ENCODE results near the gene CLECL1.
A peak's percentile ranks its signal among the peaks of the same experiment; 100 is the strongest.

CLECL1 gene
- 2.2 to 4.8 reads per million in 2 experiments for total RNA-seq

DNA sequence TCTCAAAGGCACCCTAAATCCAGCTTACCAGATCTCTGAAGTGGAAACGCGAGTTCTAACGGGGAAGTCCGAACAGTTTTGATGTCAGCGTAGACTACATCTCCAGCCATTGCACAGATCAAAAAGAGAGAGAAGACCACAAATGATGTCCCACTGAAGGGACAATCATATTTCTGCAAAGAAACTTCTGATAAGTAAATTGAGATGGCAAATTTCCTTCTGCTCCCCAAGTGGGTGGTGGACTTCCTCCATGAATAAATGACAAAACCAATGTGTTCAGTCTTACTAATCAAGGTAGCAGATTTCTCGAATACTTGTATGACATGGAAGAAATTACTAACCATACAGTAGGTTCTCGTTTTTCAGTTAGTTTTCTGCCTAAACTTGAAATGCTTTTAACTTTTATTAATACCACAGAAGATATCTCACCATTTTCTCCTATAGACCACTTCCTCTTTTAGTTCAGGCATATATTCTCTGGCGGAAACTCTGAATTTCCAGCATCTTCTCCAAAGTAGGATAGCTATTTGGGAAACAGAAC lies at the start of gene CLECL1:
Gene CLECL1, minus strand, starts transcription at position 177 of the 541 bp plus-strand sequence.
- no peak for DNase-seq (ENCODE audit: low read depth)

DNA sequence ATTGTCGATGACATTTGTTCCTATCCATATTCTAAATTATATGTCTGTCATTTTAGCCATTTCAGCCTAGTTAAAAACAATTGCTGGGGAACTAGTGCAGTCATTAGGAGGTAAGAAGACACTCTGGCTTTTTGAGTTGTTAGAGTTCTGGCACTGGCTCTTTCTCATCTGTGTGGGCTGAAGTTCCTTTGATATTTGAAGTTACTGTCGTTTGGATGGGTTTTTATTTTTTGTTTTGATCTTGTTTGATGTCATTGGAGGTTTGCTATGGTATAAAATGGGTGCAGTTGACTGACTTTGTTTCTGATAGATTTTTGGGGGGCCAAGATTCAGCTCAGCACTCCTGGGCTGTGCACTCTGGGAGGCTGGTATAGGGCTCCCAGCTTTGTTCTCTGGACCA lies 48.5 kb upstream of the CLECL1 start:
- no peak for DNase-seq (ENCODE audit: low read depth)

DNA sequence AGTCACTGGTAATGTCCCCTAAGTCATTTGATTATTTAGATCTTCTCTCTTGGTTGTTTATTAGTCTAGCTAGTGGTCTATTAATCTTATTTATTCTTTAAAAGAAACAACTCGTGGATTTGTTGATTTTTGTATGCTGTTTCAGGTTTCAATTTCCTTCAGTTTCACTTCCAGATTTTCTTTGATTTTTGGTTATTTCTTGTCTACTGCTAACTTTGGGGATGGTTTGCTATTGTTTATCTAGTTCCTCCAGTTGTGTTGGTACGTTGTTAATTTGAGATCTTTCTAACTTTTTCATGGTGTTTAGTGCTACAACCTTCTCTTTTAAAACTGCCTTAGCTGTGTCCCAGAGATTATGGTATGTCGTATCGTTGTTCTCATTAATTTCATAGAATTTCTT lies 46.3 kb upstream of the CLECL1 start:
- DNase-seq (ENCODE audit: low read depth): no peak

DNA sequence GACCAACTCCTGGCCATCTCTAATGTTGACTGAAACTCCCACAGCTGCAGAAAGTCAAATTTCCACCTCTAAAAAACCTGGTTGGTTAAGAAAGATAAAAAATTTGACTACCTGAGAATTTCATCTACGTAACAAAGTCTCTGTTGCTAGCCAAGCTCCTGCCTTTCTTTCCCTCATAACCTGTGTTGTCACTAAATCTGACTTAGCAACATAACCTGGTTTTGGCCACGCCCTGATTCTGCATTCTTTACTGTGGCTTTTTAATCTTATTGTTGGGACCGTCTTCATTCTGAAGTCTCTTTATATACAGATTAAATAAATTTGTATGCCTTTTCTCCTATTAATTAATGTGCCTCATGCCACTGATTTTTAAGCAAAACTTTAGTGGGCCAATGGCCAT lies 43.9 kb upstream of the CLECL1 start:
- DNase-seq (ENCODE audit: low read depth): no peak

DNA sequence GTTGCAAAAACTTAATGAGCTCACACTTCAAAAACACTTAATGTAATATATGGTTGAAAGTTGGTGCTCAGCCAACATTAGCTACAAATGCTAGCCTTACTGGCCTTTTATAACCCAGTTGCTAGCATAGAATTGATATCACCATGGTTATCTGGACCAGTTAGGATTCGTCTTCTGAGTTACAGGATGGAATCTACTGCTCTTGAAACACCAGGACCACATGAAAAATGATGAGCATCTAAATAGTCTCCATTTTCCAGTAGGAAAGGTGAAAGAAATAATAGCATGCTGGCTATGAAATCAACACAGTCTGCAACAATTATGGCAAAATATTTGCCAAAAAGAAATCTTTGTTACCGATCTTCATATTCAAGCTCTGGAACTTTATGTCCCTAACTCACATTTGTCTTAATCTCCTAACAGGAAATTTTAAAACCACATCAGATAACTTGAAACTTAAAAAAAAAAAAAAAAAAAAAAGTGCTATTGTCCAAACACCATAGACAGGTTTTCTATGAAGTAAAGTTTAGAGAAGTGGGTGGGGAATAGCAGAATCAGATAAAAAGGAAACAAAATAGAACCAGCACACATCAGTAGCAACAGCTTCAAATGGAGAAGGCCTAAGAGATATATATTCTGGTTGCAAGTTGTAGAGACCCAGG lies 40.5 kb upstream of the CLECL1 start:
- DNase-seq (ENCODE audit: low read depth): no peak

DNA sequence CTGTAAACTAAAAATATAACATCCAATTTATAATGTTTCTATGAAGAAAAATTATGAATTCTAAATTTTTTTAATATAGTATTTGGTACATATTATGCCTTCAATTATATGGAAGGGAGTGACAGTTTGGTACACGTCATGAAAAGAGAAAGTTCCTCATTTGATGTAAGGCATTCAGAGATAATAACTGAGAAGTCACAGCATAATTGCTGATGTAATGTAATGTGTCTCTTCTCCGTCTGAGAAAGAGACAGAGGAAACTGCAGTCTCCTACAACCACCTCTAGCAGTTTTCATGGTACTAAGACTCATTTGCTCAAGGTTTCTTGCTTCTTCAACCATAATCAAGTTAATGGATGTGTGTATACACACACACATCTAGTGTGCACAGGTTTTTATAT lies 30.1 kb upstream of the CLECL1 start:
- DNase-seq (ENCODE audit: low read depth): no peak

DNA sequence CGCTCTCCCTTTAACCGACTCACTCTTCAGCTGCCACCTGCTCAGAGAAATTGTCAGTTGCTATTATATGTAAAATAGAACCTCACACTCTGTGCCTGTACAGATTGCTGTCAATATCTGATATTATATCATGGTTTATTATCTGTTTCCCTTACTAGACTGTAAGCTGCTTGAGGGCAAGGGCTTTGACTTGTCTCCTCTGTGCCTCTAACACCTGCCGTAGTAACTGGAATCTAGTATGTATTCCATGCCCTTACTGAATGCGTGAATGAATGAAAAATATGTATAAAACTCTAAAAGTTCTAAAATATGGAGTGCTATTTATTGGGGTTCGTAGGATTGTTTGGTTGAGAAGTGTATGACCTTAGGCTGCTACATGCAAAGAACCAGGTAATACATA lies 29.5 kb upstream of the CLECL1 start:
- no peak for DNase-seq (ENCODE audit: low read depth)

DNA sequence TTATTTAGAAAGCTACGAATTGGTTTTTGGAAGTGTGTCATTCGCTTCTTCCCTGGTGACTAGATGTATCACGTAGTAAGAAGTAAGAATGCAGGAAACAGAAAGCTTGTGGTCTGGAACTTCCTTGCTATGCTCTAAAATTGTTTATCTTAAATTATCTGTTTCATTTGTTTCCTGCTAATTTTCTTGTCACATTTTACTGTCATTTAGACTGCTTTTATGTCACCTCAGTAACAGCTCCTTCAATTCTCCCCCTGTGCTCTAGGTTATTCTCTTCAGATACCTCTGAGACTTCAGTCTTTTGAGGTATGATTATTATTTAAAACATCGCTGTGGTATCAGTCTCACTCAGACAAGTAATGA lies 28.5 kb upstream of the CLECL1 start:
- no peak for DNase-seq (ENCODE audit: low read depth)

DNA sequence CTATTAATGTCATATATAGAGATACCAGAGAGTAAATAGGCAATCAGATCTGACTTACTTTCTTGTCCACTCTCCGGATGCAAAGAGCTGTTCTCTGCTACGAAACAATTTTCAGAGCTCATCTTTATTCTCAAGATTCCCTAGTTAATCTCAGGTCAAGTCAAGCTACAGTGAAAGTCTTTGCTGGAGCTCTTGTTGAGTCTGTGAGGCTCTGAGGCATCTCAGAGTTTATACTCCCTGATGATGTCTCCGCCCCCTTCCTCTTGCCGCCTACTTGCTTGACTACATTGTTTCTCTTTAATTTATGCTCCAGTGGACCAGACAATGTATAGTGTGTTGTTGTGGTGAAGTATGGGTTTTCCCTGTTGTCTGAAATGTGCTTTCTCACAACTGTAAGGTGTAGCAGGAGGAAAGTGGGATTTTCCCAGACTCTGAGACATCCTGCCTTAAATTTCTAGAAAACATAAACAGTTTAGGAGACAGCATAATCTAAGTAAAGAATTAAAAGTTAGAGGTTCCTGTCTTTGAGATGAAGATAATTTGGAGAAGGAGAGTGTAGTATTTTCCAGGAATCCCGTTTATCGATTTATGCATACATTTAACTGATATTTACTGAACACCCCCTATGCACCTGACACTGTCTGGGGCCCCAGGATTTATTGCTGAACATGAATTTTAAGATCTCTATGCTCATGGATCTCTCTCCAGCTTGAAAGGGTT lies 28.0 kb upstream of the CLECL1 start, which contains the start of gene CD69:
Gene CD69, minus strand, starts transcription at position 203 of the 720 bp plus-strand sequence. Its CDS starts 81 bp downstream, at position 122.
- peak; percentile 74 for DNase-seq (ENCODE audit: low read depth)

DNA sequence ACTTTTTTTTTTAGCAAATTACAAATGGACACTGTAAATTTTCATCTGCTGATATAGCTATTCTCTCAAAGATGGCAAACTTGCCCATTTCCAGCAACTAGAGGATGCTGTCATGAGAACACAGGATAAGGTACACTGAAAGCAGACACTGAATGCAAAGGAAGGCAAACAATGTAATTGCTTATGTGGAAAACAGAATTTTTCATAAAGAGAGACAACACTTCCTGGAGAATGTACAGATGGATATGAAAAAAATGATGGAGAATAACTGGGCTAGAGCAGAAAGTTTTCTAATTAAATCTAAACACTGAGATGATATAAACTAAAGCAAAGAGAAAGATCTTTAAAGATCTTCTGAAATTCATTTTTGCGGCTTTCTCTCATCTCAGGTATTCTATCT lies 27.2 kb upstream of the CLECL1 start:
- no peak for DNase-seq (ENCODE audit: low read depth)

DNA sequence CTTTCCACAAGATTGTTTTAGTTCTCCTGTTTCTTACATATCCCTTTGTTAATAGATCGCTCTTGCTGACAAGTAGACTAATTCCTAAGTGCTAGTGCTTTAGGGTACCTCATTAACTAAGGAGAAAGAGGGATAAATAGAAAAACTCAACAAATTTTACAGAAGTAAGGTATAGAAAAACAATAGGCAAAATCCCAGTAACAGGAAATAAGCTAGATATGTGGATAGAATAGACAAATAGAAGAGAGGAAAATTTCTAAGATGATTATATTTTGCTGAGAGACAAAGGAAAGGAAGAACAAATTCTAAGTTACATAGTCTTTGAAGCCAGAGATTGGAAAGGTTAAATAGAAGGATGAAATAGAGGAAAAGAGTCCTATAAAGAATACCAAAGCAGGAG lies 26.8 kb upstream of the CLECL1 start:
- DNase-seq (ENCODE audit: low read depth): no peak

DNA sequence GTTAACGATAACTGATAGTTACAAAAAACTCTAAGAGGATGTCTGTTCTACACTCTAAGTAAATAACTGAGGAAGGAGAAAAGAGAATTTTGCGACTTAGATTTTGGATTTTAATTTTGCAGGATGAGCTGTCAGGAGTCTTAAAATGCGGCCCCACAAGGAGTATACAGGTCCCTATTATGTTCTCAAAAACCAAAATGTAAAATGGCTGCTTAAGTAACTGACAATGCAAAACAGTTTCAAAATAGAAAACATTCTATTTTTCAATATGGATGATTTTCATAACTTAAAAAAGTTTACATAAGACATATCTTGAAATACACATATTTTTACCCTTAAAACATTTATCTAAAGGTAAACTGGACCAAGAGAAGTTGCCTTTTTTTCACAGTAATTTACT lies 25.2 kb upstream of the CLECL1 start:
- no peak for DNase-seq (ENCODE audit: low read depth)

DNA sequence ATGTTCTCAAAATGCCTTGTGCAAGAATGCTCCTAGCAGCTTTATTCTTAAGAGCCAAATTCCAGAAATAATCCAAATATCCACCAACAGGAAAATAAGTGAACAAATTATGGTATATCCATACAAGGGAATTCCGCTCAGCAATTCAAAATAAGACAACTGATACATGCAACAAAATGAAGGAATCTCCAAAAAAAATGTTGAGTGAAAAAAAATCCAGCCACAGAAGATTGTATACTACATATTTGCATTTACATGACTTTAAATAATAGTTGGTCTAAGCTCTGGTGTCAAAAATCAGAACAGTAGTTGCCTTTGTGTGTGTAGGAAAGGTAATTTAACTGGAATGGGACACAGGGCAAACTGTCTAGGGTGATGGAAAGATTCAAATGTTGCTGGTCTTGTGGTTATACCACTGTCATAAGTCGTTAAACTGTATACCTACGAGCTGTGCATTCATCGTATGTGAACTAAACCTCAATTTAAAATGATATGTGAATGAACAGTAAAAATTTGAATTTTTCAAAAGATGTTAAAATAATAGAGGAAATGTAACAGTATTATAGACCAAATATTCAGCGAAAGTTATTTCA lies 24.6 kb upstream of the CLECL1 start:
- DNase-seq (ENCODE audit: low read depth): no peak

DNA sequence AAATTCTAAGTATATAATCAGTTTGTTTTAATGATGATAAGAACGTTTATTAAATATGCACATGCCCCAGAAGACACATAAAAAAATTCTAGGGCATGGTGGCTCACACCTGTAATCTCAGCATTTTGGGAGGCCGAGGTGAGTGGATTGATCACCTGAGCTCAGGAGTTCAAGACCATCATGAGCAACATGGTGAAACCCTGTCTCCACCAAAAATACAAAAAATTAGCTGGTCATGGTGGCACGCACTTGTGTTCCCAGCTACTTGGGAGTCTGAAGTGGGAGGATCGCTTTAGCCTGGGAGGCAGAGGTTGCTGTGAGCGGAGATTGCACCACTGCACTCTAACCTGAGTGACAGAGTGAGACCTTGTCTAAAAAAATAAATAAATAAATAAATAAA lies 23.8 kb upstream of the CLECL1 start:
- DNase-seq (ENCODE audit: low read depth): no peak

DNA sequence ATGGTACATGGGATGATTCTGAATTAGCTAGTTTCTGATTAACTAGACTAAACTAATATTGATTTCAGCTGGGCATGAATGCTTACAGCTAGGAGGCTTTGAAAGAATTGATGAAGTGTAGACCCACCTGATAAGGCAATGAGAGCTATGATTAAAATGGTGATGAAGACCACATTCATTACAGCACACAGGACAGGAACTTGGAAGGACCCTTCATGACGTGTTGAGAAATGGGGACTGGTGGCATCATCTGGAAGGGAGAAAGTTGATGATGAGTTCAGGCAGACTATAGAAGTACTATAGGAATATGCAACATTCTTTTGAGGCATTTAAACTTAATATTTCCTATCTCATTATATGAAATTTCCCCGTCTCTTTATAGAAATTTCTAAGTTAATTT lies 23.3 kb upstream of the CLECL1 start:
- DNase-seq (ENCODE audit: low read depth): no peak

DNA sequence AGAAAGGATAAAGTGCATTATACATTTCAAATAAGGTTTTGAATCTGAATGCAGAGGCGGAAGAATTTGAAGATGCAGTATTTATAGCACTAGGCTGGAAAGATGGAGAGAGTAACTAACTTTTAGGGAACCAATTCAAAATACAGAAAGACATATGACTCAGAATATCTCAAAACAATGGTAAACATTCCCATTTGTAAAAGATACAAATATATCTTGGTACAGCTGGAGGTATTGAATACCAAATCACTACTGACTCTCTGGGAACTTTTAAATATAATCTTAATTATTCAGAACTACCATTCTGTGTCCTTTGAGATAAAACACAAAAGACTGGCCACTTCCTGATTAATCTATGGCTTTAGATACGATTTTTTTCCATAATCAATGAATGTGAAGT lies 22.7 kb upstream of the CLECL1 start:
- DNase-seq (ENCODE audit: low read depth): no peak

DNA sequence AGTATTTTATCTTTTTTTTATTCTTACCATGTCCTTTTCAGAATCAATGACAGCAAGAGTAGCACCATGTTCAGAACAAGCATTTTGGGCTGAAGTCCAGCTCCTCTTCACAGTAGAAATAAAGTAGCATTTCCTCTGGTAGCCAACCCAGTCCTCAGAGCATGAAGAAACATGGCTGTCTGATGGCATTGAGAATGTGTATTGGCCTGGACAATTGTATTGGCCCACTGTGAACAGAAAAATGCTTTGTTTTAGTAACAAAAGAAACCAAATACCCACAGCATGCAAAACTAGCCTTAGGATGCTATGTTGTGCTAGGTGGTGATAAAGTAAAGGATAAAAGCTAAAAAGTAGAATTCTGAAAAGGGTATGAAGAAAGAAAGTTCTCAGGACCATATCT lies 22.1 kb upstream of the CLECL1 start:
- DNase-seq (ENCODE audit: low read depth): no peak

DNA sequence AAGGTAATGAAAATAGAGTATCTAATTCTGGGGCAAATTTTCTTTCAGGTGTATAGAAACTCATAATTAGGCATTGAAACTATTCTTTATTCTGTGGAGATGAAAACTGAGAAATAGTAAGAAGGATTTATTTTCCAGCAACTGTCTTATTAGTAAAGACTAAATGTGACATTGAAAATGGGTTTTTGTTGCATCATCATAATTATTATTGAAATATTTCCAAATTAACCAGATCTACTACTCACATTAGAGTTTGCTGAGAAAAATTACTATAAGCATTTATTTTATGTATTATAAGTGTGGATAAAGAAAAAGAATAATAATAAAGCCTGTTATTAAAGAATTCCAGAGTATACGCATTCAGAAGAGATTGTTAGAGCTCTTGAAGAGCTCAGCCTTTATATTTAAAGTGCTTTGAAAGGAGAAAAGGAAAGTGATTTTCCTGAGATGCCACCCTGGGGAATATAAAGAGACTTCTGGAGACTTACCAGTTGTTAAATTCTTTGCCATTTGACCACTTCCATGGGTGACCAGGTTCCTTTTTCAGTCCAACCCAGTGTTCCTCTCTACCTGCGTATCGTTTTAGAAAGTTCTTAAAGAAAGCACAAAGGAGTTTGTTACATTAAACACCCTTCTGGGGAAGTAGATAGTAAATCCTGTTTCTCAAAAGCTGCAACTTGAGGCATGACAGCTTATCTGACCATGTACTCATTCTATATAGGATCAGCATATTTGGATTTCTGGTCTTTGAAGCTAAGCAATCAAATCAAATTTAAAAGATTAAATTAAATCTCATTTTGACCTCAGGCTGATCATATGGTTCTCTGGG lies 21.4 kb upstream of the CLECL1 start:
- no peak for DNase-seq (ENCODE audit: low read depth)

DNA sequence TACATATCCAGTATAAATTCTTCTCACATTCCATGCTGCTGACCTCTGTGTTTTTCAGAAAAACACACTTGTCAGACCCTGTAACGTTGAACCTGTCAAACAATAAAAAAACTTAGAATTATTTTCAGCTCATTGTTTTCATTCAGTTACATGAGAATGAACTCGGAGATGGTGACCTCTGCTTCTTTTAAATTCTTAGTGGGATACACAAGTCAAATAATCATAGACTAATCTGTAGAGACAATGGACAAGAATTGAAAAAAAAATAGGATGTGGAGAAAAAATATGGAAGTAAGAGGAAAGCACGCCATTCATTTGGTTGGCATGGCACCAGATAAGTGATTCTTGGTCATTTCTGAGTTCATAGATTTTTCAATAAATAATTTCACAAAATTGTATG lies 20.6 kb upstream of the CLECL1 start:
- no peak for DNase-seq (ENCODE audit: low read depth)

DNA sequence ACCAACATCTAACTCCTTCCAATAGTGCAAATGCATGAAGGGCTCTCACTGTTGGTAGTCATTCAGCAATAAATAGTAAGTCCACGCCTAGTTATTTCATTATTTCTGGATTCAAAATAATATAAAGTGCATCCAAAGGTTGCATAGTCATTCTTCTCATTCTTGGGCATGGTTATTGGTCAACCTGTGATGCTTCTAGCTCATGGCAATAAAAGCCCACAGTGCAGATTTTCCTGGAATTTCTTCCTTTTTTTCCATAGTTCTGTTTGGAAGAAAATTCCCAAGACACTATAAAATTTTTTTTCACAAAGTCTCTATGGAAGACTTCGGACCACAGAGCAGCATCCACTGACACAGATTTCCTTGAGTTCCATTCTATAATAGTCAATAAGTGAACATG lies 20.2 kb upstream of the CLECL1 start:
- DNase-seq (ENCODE audit: low read depth): no peak

DNA sequence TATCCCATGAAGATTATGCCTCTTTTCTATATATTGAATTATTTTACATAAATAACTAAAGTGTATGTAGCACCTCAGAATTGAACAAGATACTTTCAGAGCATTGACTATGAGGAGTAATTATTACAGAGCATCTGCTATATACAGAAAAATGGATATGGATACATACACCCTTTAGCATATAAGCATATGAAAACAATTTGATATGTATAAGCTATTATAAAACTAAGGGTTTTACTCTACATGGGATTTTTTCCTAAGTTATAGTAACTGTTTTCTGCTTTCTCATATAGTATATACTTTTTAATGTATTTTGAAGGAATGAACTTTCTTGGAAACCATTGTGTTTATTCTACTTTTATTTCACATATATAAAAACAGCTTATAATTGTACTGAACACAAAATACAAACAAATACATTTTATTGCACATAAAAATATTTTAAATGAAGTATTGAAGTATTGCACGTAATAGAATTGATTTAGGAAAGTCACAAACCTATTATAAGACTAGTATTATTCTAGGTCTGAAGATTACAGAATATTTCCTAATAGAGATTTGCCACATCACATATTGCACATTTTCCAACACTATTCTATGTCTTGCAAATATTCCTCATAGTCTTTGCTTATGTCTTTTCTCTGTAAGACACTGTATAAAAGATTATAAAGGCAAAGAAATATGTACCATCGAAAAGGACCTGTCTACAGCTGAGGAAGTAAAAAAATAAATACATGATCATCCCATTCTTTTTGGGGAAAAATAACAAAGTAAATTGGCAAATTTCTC lies 19.4 kb upstream of the CLECL1 start:
- no peak for DNase-seq (ENCODE audit: low read depth)
